NCI-H1105 treated with DMSO at 0.1 percent for 48 hours (cell line): Measurements from ENCODE around the gene RASGRP3.

Source experiments
- DNase-seq: peaks from one replicate; lab custom pipeline; 2025; lab: John Stamatoyannopoulos, UW

The RASGRP3 gene

GRCh38 chr2:33581872-33582271 is 105.4 kb downstream of the RASGRP3 start:
- no peak for DNase-seq

DNA sequence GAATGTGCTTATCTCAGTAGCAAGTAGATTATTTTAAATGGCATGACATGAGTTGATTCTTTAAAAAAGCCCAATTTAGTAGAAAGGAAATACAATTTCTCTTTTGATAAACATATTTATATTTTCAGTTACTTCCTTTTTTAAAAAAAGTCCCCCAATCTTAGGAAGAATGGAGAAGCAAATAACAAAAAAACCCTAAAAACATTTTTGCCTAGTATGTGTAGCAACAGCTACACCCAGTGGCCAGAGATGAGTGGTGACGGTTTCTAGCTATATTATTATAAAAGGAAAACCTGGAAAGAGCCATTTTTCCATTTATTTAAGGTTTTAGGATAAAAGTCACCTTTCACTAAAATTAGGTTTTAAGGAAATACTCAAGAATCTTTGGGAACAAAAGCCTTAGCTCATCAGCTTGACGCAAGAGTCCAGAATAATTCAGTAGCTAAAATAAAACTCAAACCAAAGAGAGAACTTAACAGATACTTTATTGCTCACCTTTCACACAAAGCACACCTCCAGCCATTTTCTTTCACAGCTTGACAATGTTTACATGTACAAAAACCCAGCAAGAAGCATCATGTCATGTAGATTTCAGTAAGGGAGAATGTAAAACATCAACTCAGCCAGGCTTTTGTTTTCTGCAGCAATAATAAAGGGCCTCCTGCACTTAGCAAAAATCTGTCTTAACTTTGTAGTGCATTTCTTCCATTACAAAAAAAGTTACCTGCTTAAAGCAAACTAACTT is 106.9 kb downstream of the RASGRP3 start:
- DNase-seq, result peak; percentile 34

GRCh38 chr2:33586766-33587165 is 110.3 kb downstream of the RASGRP3 start:
- DNase-seq, result no peak

DNA sequence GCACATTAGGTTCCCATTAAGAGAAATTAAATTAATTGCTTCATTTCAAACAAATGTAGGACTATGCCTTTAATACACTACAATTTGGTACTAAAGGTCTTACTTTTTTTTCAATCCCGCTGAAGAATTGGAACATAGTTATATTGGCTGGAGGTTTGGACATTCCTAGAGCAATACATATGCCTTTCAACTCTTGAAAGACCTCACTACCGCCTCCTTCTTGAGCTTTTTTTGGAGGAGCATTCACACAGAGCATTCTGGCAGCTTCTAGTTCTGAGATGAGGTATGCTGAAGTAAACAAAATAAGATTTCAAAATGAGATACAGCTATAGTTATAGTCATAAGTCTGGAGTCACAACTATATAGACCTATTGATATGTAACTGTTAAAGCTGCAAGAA is 111.8 kb downstream of the RASGRP3 start:
- DNase-seq, result no peak

GRCh38 chr2:33589444-33589843 is 113.0 kb downstream of the RASGRP3 start:
- peak; percentile 20 for DNase-seq

DNA sequence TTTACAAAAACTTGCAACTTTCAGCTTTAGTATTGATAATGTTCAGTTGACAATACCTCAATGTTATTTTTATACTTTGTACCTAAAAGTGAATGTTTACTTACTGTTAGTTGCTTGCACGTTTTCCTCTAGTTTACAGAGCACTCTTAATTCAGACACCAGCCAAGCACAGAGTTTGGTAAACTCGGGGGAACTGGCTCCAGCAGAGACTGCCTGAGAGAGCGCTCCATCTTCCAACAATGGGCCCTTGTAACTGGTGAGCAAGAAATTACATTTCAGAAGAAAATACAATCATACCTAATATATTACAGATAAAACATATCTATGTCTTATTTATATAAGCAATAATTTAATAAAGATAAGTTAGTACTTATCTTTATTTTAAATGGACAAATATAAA is 118.9 kb downstream of the RASGRP3 start:
- DNase-seq, result no peak

DNA sequence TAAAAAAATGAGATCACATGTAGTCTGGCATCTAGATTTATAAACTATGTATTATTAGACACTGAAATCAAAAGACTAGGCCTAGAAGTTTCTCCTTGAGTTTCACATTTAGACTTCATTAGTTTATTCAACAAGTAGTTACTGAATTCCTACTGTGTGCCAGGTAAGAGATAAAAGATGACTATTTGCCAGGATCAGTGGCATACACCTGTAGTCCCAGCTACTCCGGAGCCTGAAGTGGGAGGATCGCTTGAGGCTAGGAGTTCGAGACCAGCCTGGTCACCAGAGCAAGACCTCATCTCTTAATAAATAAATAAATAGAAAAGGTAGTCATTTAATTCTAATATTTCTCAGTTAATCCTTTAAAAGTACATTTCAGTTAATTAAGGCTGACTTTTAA is 120.6 kb downstream of the RASGRP3 start:
- DNase-seq, result no peak

DNA sequence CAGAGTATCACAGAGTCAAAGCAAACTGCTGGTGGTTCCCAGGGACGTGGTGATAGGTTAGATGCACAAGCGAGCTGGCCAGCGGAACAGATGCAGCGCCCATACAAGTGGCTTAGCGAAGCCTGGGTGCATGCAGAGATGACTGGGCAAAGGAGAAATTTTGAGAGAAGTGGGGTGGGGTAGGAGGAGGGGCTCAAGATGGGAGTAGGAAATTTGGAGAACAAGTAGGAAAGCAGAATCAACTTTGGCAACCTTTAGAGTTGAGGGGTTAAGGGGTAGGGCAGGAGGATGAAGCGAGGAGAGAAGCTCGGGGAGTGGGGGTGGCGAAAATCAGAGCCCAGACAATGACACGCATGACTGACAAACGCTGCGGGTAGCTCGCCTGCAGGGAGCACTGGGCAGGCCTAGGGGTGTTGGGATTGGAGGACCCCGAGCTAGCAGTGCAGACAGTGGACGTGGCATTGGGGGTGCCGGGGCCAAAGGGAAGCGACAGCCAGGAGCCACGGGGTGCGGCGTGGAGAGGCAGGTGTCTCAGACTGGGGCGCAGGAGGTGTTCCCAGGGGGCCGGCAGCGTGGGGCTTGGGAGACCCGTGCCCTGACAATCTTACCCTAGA is 122.2 kb downstream of the RASGRP3 start:
- peak; percentile 19 for DNase-seq

- DNase-seq, result peak; percentile 94
These were observed 122.9 kb downstream of the RASGRP3 start, which contains the start of gene FAM98A for GRCh38 chr2:33599175-33599942. TSS of gene FAM98A (minus strand) at chr2:33599299. CDS start at chr2:33599221, 78 bp downstream.

DNA sequence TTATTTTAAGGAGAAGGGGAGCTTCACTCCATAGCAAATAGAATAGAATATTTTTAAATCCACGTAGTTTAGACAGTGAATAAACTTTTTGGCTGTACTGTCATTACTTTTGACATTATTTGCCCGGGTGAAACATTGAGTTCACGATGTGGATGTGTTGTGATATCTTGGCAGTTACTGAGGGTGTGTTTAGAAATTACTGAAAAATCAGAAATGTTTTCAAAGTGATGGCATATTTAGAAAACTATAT is 123.4 kb downstream of the RASGRP3 start:
- no peak for DNase-seq

- no peak for DNase-seq
These were observed 125.9 kb downstream of the RASGRP3 start for GRCh38 chr2:33602201-33602830.

DNA sequence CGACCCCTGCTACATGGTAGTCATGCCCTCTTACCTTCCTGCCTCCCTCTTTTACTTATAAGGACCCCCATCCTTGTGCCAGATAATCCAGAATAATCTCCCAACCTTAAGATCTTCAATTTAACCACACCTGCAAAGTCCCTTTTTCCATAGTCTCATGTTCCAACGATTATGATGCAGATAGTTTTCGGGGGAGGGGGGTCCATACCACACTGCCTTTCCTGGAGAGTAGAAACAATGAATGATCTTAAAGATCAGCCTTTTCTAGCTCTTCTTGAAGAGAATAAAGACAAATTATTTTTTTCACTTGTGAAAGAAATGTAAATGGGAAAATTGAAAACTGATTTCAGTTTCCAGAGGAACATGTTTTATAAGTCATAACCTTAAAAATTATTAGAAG is 127.0 kb downstream of the RASGRP3 start:
- DNase-seq, result no peak

DNA sequence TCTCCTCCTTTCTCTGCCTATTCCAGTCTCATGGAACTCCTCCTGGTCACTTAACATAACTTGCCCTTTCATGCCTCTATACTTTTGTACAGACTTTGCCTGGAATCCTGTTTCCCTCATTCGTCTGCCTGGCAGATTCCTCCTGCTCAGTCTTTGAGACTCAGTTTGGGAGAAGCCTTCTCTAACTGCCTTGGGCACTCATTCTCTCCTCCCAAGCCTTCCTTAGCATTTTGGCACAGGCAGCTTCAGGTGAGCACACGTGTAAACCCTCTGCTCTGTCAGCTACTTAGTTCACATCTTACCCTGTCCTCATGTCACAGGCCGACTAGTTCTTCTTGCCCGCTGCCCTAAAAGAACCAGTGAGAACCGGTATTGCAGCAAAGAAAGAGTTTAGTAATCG is 128.6 kb downstream of the RASGRP3 start:
- no peak for DNase-seq

DNA sequence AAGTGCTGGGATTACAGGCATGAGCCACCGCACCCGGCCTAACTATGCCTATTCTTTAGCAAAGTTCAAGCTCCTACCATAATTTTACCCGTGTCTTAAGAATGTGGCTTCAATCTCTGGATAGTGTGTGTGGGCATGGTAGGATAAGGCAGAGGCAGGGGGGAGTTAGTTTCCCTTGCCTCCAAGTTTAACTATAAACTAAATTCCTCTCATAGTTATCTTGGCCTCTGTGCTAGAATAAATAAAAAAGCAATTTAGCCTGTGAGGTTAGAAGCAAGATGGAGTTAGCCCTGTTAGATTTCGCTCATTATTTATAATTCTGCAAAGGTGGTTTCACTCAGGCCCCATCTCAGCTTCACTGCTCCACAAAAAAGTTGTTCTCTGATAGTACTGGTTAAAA is 129.7 kb downstream of the RASGRP3 start:
- no peak for DNase-seq

DNA sequence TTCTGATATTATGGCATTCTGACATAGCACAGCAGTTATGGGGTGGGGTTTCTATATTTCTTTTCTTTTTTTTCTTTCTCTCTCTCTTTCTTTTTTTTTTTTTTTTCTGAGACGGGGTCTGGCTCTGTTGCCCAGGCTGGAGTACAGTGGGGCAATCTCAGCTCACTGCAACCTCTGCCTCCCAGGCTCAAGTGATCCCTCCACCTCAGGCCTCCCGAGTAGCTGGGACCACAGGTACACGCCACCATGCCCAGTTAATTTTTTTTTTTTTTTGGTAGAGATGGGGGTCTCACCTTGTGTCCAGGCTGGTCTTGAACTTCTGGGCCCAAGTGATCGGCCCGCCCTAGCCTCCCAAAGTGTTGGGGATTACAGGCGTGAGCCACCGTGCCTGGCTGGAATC is 130.2 kb downstream of the RASGRP3 start:
- DNase-seq, result no peak

DNA sequence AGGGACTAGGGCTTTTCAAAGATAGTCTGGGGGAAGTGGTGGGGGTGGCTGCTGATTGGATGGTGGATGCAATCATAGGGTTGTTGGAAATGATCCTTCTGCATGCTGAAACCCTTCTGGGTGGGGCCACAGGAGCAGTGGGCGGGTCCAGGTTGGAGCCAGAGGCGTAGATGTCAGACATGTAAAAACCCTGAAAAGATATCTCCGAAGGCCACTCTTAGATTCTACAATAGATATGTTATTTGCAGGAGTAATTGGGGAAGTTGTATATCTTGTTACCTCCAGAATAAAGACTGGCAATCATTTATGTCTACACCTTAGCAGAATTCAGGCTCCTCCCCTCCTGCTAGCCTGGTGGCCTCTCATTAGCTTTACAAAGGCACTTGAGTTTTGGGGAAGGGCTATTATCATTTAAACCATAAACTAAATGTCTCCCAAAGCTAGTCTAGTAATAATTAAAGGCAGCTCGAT is 130.8 kb downstream of the RASGRP3 start:
- DNase-seq, result no peak

DNA sequence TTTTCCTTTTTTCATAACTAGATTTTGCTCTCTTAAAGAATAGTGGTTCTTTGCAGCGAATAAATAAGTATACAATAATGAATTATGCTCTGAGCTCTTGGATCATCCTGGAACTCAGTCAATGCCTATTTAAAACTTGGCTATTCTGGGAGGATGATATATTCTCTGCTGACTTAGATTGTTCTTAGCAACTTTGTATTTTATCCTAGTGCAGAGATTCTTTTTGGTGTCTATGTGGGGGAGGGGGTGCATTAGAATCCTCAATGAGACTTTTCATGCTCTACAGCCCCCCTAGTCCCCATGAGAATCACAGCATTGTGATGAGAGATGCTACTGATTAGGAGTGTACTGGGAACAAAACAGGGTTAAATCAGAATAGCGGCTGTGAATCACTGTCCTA is 131.5 kb downstream of the RASGRP3 start:
- DNase-seq, result no peak

- no peak for DNase-seq
These were observed 137.7 kb downstream of the RASGRP3 start for GRCh38 chr2:33614190-33614589.
